Aorta (tissue), 5 donors: ENCODE data around the gene APAF1. TPM values are rescaled to one million over a fixed set of nuclear protein-coding genes. Genes with fewer than 3 reads are reported as not detected.

Experiments used
- ATAC-seq: fragments of 200-7000 bp; cut with Tn5 transposase; one replicate; pipeline ENCODE4 v1.9.1; 2022; ENCODE audit warnings: moderate library complexity; ENCODE audit not compliant: low FRiP score
- DNase-seq, 2 donors: peaks; one replicate each; pipeline ENCODE4 v3.0.0-alpha.2; 2020
- H3K27ac ChIP-seq, 2 donors: one replicate each; pipeline ENCODE4 v1.5.1; 2013; ENCODE audit warnings: low read length in 2 of 2, mild to moderate bottlenecking in 2 of 2, moderate library complexity in 2 of 2, control low read depth in 1 of 2, inconsistent platforms in 1 of 2, low read depth in 1 of 2
- H3K27me3 ChIP-seq, 2 donors: one replicate each; pipeline ENCODE4 v1.6.1; 2013; ENCODE audit warnings: control low read depth in 1 of 2, low read length in 1 of 2, mild to moderate bottlenecking in 1 of 2, moderate library complexity in 1 of 2; ENCODE audit not compliant: insufficient read depth in 2 of 2, control insufficient read depth in 1 of 2
- H3K36me3 ChIP-seq, 2 donors: one replicate each; pipeline ENCODE4 v1.6.1; 2013; ENCODE audit warnings: control low read depth in 1 of 2, low read length in 1 of 2, mild to moderate bottlenecking in 1 of 2; ENCODE audit not compliant: insufficient read depth in 2 of 2, control insufficient read depth in 1 of 2
- H3K4me1 ChIP-seq, 2 donors: one replicate each; pipeline ENCODE4 v1.6.1; 2013; ENCODE audit warnings: low read length in 2 of 2, control low read depth in 1 of 2, mild to moderate bottlenecking in 1 of 2, moderate library complexity in 1 of 2; ENCODE audit not compliant: insufficient read depth in 2 of 2, control insufficient read depth in 1 of 2
- H3K4me3 ChIP-seq, 2 donors: one replicate each; pipeline ENCODE4 v1.5.1; 2013; ENCODE audit warnings: low read length in 2 of 2, control low read depth in 1 of 2, mild to moderate bottlenecking in 1 of 2
- H3K9me3 ChIP-seq: one replicate; pipeline ENCODE4 v1.6.1; 2013; ENCODE audit warnings: mild to moderate bottlenecking, low read length; ENCODE audit not compliant: control insufficient read depth
- WGBS, 2 donors: extraction: QIAGEN DNeasy Blood & Tissue Kit; methylation state at CpG; one replicate each; pipeline ENCODE4 v1.1.7; 2013; 5-methylcytosine and 5-hydroxymethylcytosine counted together
- intact Hi-C, 2 donors: fragments of 100-400 bp; cut with DNase I; formaldehyde crosslinking; loops; one replicate each; pipeline versions ENCODE4 v1.14.2 to v1.15.0; 2022
- polyA plus RNA-seq, 2 donors: library from polyadenylated mRNA; stranded (reverse); fragments of 200-250 nt; gene quantifications; one replicate each; pipeline ENCODE4 v1.2.3, GENCODE V29; 2013
- total RNA-seq, 2 donors: library from RNA; stranded (reverse); fragmentation: NEBNext Ultra II Directional; extraction: Animal tissue kit (Norgen Biotek cat#: 25700); gene quantifications; one replicate each; pipeline ENCODE4 v1.2.1, GENCODE V29; 2021
- donor health status: healthy with polysubstance abuse.
- donor health status: Bipolar disorder and iron deficiency.
- donor health status: DM: no; HTN: no; CAD: no.
- donor health status: DM: no; HTN: no; CAD: no.
- donor health status: DM: yes; HTN: yes; CAD: no.

Gene APAF1
- total and polyA plus RNA-seq, 4 donors: 5.6 to 30.4 (median 10.2) TPM

DNA sequence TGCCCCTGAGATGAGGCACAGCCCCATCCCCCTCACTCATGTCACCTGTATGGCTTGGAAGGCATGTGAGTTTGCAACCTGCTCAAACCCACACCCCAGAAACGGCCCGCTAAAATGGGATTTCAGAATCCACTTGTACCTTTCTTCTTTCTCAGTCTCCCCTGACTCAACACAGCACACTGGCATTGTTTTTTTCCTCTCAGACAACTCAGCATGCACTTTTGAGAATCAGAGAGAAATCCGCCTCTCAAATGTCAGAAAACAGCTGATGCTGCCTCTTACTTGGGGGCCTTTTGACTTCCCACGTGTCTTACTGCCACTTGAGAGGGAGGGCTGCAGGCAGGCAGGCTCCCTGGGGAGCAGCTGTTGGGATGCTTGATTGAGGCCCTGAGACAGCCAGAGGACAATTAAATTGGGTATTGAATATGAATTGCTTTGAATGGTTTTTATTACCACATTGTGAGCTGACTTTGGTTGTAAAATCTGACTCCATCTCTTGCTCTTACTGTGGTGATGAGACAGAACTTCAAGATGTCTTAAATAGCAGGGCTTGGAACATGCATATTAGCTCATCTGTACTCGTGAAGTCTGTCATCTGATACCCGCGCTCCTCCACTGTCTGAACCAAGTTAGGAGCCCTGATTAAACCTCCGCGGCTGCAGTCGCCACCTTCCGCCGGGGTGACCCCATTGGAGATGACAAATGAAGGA is 96.6 kb downstream of the APAF1 start:
- DNase-seq (no peak), ATAC-seq (no peak)
- Histone ChIP-seq H3K4me3 (no peak overlapping the region), H3K27me3 (no peaks in the 10 kb centered on the region), H3K4me1 (no peaks in the 10 kb centered on the region), H3K27ac (no peak overlapping the region), H3K9me3 (no peaks in the 10 kb centered on the region), H3K36me3 (no peaks in the 10 kb centered on the region)
- intact Hi-C loops: no loop called here
- WGBS, 2 donors: 71 to 75% methylated on average over 12 of the region's 12 CpGs

DNA sequence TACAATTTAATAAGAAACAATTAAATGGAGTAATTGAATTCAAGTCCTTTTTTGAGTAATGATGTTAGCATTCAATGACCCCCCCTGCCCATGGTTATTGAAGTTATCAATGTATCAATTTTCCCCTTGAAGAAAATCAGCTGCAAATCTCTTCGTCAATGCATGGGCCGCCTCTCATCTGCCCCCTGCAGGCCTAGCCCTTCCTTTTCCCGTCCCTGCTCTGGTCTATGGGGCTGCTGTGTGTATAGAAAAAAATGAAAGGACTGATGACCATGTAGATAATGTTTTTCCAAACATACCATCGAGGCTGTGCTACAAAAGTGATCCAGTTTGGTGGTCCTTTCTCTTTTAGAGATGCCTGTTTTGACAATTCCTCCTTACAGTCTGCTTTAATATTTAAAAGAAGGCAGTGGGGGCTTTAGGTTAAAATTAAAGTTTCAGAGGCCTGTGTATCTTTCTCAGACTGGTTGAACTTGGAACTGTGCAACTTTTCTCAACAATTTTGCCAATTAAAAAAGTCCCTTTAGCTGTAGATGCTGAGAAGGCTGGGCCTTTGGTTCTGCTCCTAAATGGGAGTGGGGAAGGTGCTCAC is 98.4 kb downstream of the APAF1 start:
- Histone ChIP-seq H3K36me3 (no peaks in the 10 kb centered on the region), H3K9me3 (no peaks in the 10 kb centered on the region), H3K27me3 (no peaks in the 10 kb centered on the region), H3K4me3 (no peak overlapping the region), H3K4me1 (no peaks in the 10 kb centered on the region), H3K27ac (no peak overlapping the region)
- intact Hi-C loops: no loop called here
- no peak for DNase-seq
- 77 to 78% methylated on average over 4 of the region's 4 CpGs for WGBS, 2 donors
- ATAC-seq: no peak

DNA sequence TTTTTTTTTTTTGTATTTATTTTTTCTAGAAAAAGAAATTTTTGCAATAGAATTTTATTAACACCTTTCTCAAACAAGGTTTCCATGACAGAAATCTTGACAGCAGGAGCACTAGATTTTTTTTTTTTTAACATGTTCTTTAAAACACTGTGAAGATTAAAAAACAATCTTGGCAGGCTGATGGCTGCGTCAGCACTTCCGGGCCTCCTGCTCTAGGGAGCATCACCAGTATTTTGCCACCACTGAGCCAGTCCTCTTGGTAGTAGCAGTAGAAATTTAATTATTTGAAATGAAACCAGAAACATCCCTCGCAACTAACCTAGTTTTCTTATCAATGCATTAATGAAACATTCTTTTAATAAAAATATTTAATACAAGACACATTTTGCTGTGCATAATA is 99.6 kb downstream of the APAF1 start:
- intact Hi-C loops: no loop called here
- Histone ChIP-seq H3K9me3 (no peaks in the 10 kb centered on the region), H3K27ac (no peak overlapping the region), H3K36me3 (no peaks in the 10 kb centered on the region), H3K4me3 (no peak overlapping the region), H3K4me1 (no peaks in the 10 kb centered on the region), H3K27me3 (no peaks in the 10 kb centered on the region)
- WGBS, 2 donors: 95 to 96% methylated on average over 3 of the region's 3 CpGs
- ATAC-seq (no peak), DNase-seq (no peak)

DNA sequence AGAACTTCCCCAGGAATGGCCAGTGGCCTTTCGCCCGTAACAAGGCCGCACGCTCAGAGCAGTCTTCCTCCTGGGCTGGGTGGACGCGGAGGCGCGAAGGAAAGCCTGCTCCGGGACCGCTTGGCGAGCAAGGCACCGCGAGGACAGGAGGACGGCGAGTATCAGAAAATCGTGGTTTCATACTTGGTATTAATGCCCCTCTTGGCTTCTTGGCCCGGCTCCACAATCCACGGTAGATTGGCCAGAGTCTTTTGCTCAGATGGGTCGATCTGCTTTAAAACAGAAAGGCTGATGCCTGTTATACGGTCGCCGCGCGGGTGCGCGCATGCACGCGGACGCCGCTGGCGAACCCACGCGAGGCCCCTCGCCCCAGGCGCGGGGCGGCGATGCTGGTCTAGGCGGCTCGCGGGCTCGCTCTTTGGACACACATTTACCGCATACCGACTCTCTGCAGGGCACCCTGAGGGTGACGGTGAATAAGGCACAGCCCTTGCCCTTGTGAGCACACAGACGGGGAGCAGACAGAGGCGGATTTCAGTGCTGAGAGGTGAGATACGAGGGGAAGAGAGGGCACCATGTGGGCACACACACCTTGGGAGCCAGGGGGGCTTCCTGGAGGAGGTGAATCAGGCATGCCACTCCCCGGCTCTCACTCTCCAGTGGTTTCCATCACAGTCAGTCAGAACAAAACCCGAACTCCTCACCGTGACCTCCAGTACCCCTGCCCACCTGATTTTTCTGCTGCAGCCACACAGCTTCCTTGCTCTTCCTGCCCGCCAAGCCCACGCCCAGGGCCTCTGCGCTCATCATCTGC is 100.7 kb downstream of the APAF1 start:
- peak overlapping the region in 1 of 2 donors; percentile 18 for H3K4me3 ChIP-seq
- intact Hi-C loops: no loop called here
- no peaks in the 10 kb centered on the region for H3K9me3 ChIP-seq
- no peaks in the 10 kb centered on the region for H3K27me3 ChIP-seq
- peaks cover 0 to 2% of the 10 kb centered on the region in 2 donors for H3K36me3 ChIP-seq
- WGBS, 2 donors: 8 to 9% methylated on average over 54 of the region's 54 CpGs
- DNase-seq (no peak), ATAC-seq (peak; percentile 58)
- no peaks in the 10 kb centered on the region for H3K4me1 ChIP-seq
- H3K27ac ChIP-seq: no peak overlapping the region

DNA sequence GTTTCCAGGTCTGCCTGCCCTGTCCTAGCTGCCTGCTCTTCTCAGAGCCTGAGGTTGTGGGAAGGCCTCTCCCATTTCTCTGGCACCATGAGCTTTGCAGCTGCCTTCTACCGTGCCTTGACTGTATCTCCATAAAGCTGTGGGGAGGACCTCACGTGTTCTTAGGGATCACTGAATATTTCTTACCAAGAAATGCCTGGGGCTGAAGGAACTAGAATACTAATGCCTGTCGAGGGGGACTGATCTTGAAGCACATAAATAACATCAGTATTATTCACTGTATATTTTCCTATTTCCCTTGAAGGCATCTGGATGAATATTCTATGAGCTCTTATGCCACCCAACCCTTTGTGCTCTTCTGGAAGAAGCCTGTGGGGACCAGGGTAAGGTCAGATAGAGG is 103.4 kb downstream of the APAF1 start:
- Histone ChIP-seq H3K27ac (no peak overlapping the region), H3K27me3 (no peaks in the 10 kb centered on the region), H3K36me3 (peaks cover 0 to 2% of the 10 kb centered on the region in 2 donors), H3K4me1 (no peaks in the 10 kb centered on the region), H3K9me3 (no peaks in the 10 kb centered on the region), H3K4me3 (no peak overlapping the region)
- no peak for ATAC-seq
- DNase-seq: no peak
- 92 to 94% methylated on average over 3 of the region's 3 CpGs for WGBS, 2 donors
- intact Hi-C loops: no loop called here

DNA sequence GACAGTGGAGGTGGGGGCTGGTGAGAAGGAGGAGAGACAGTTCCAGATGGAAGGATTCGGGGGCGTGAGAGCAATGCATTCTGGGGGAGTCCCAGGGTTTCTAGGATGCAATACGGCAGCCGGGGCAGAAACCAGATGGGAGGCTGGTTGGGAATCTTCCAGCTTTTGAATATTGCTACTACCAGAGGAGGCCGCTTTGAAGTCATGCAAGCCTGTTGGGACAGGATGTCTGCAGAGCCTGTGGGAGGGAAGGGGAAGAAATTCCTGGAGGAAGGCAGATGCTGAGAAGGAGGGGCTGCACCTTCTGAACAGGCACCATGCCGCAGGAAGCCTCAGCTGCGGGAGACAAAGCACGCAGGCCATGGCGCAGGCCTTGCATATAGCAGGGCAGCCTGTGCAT is 105.4 kb downstream of the APAF1 start:
- Histone ChIP-seq H3K4me1 (no peaks in the 10 kb centered on the region), H3K36me3 (peaks cover 0 to 2% of the 10 kb centered on the region in 2 donors), H3K27me3 (no peaks in the 10 kb centered on the region), H3K4me3 (no peak overlapping the region), H3K9me3 (no peaks in the 10 kb centered on the region), H3K27ac (no peak overlapping the region)
- 89 to 91% methylated on average over 9 of the region's 9 CpGs for WGBS, 2 donors
- intact Hi-C loops: no loop called here
- no peak for DNase-seq
- no peak for ATAC-seq

DNA sequence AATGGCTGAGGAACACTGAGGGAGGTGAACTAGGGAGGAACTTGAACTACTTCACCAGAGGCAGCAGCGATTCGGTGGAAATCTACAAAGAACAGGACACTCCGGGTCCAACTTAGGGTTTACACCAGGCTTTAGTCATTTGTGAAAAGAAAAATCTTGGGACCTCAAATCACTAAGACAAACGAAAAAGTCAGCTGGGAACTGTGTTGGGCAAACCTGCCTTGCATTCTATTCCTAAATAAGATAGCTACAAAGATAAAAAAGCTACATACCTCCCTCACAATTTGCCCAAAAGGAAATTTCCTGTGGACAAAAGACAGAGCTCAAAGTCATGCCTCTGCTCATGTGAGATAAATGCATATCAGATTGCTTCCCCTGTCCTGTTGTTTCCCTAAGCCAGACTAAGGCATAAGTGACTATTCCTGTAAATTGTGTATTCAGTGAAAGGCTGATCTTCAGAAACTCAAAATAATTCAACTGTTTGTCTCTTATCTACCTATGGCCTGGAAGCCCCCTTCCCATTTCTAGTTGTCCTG is 106.6 kb downstream of the APAF1 start:
- WGBS, 2 donors: 88 to 95% methylated on average over 4 of the region's 4 CpGs
- intact Hi-C loops: no loop called here
- H3K4me3 ChIP-seq: no peak overlapping the region
- no peaks in the 10 kb centered on the region for H3K9me3 ChIP-seq
- ATAC-seq (no peak), DNase-seq (no peak)
- H3K27me3 ChIP-seq: no peaks in the 10 kb centered on the region
- H3K27ac ChIP-seq: no peak overlapping the region
- H3K4me1 ChIP-seq: no peaks in the 10 kb centered on the region
- peaks cover 0 to 2% of the 10 kb centered on the region in 2 donors for H3K36me3 ChIP-seq

DNA sequence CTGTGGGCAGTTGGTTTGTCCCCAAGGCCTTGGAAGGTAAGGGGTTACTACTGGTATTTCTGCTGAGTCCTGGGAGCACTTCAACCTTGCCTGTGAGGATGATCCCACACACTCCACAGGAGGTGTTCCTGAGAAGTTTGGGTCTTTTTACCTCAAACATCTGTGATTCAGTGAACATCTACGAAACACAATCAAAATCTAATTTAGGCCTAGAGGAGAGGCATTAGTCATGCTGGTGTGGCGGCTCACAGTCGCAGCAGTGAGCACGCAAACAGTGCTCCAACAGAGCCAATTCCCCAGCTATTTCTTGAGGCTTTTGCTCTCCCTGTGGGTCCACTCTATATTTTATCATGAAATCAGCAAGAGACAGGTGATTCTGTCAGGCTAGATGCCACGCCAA is 107.6 kb downstream of the APAF1 start:
- H3K4me3 ChIP-seq: no peak overlapping the region
- no peaks in the 10 kb centered on the region for H3K27me3 ChIP-seq
- no peak overlapping the region for H3K27ac ChIP-seq
- no peak for ATAC-seq
- WGBS, 2 donors: 83 to 90% methylated on average over 5 of the region's 5 CpGs
- no peak for DNase-seq
- peaks cover 0 to 2% of the 10 kb centered on the region in 2 donors for H3K36me3 ChIP-seq
- no peaks in the 10 kb centered on the region for H3K4me1 ChIP-seq
- intact Hi-C loops: no loop called here
- H3K9me3 ChIP-seq: no peaks in the 10 kb centered on the region
